Vagina (tissue), 2 donors: ENCODE measurements around the gene ARHGEF17. TPM values are rescaled to one million over a fixed set of nuclear protein-coding genes. Genes with fewer than 3 reads are reported as not detected.

ENCODE experiments used
- DNase-seq, 2 donors: peaks; one replicate each; pipeline ENCODE4 v3.0.0-alpha.2; 2017; ENCODE audit errors: extremely low spot score in 2 of 2
- H3K27ac ChIP-seq: fragments of 200-600 bp; sonication (generic); one replicate; pipeline ENCODE4 v1.5.1; 2019
- H3K27me3 ChIP-seq: fragments of 200-600 bp; sonication (generic); one replicate; pipeline ENCODE4 v1.5.1; 2019
- H3K36me3 ChIP-seq, 2 donors: fragments of 200-600 bp; sonication (generic); one replicate each; pipeline ENCODE4 v1.5.1; 2017 to 2019
- H3K4me1 ChIP-seq: fragments of 200-600 bp; sonication (generic); one replicate; pipeline ENCODE4 v1.5.1; 2019
- H3K4me3 ChIP-seq, 2 donors: fragments of 200-600 bp; sonication (generic); 1 replicate in 1 of 2; 2 replicates in 1 of 2; pipeline ENCODE4 v1.5.1; 2016 to 2019
- H3K9me3 ChIP-seq: fragments of 200-600 bp; sonication (generic); one replicate; pipeline ENCODE4 v1.5.1; 2019
- CTCF ChIP-seq, 3 experiments: fragments of 450-650 bp in 2 of 3; fragments of 200-600 bp in 1 of 3; sonication (generic) in 1 of 3; IDR thresholded peaks; one replicate each; pipeline ENCODE4 v1.5.1; 2017 to 2019; ENCODE audit warnings: antibody characterized with exemption in 3 of 3, mild to moderate bottlenecking in 2 of 3, moderate library complexity in 2 of 3
- POLR2A ChIP-seq, 2 donors: fragments of 450-650 bp; IDR thresholded peaks; one replicate each; pipeline ENCODE4 v1.6.1; 2017; ENCODE audit warnings: antibody characterized with exemption in 2 of 2, mild to moderate bottlenecking in 2 of 2, moderate library complexity in 2 of 2
- POLR2AphosphoS5 ChIP-seq, 2 donors: sonication (generic); formaldehyde crosslinking; IDR thresholded peaks; one replicate each; pipeline ENCODE4 v1.9.0; 2017; ENCODE audit warnings: antibody characterized with exemption in 2 of 2, mild to moderate bottlenecking in 2 of 2, low read depth in 1 of 2; ENCODE audit not compliant: insufficient read depth in 1 of 2
- intact Hi-C: fragments of 100-400 bp; cut with DNase I; formaldehyde crosslinking; loops from one replicate; pipeline ENCODE4 v1.15.1; 2023
- total RNA-seq: library from RNA; depleted of rRNA; stranded (reverse); fragments of >200 nt; gene quantifications from one replicate; pipeline ENCODE4 v1.2.3, GENCODE V29; 2016

The ARHGEF17 gene
- total RNA-seq, 1 donor from 2014 or later: 32.9 TPM

DNA sequence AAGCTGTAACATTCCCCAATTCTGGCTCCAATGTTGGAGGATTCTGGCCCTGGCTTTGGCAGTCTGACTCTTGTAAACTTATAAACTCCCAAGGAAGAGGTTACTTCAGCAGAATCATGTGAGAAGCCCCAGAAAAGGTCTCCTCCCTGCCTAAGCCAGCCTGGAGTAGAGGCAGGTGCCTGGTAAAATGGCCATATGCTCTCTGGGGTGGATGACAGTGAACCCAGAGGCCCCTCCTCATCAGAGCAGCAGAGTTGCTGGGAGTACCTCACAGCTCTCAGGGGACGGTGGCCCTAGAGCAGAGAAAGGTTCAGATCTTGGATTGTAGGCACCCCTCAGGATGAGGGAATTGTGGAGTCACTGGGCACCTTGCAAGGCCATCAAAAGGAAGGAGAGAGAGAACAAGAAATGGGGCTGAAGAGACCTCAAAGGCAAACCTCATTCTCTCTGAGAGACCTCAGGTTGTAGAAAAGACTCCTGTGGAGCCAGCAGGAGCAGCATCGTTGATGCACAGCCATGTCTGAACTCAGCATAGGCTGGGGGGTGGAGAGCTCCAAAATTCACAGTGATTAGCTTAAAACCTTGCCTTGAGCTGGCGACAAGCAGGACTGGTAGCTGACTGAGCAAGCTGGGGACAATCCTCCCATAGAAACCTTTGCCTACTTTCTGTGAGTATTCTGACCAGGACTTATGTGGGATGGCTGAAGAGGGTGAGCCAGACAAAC is 40.8 kb upstream of the ARHGEF17 start:
- Histone ChIP-seq H3K27me3 (no peaks in the 10 kb centered on the region), H3K27ac (no peak overlapping the region), H3K4me1 (peaks cover 6% of the 10 kb centered on the region), H3K4me3 (no peak overlapping the region), H3K9me3 (no peaks in the 10 kb centered on the region), H3K36me3 (no peaks in the 10 kb centered on the region)
- DNase-seq: peak; percentile 43 to 74
- no peak for TF ChIP-seq POLR2AphosphoS5 (IDR thresholded peaks at IDR 0.05; ENCODE audit: insufficient read depth in 1 of 2, low read depth in 1 of 2)
- TF ChIP-seq POLR2A (IDR thresholded peaks at IDR 0.05): no peak
- TF ChIP-seq CTCF (IDR thresholded peaks at IDR 0.05): no peak
- intact Hi-C loops: no loop called here

DNA sequence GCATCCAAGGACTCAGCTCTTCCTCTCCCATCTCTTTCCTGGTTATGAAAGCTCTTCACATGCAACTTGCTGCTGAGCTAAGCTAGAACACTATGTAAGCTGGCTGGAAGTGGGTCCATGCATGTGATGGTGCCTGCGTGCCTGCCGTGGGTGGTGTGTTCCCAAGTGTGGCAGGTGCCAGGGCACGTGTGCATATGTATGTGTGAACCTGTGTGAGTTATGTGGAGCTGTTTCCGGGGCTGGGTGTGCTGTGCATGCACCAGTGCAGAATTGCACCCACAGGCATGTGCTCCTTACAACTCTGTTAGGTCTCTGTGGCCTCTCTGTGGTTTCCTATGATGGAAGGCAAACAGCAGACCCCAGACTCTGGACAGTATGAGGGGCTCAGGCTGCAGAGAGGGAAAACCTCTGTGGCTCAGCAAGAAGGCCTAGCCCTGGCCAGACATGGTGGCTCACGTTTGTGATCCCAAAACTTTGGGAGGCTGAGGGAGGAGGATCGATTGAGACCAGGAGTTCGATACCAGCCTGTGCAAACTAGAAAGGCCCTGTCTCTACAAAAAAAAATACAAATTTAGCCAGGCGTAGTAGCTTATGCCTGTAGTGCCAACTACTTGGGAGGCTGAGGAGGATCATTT is 40.1 kb upstream of the ARHGEF17 start:
- peak; percentile 28 to 72 for DNase-seq
- no peaks in the 10 kb centered on the region for H3K27me3 ChIP-seq
- no peak overlapping the region for H3K4me3 ChIP-seq
- H3K36me3 ChIP-seq: no peaks in the 10 kb centered on the region
- H3K27ac ChIP-seq: no peak overlapping the region
- intact Hi-C loops: no loop called here
- H3K9me3 ChIP-seq: no peaks in the 10 kb centered on the region
- TF ChIP-seq POLR2AphosphoS5 (IDR thresholded peaks at IDR 0.05; ENCODE audit: insufficient read depth in 1 of 2, low read depth in 1 of 2) (no peak), CTCF (IDR thresholded peaks at IDR 0.05) (no peak), POLR2A (IDR thresholded peaks at IDR 0.05) (no peak)
- H3K4me1 ChIP-seq: peaks cover 6% of the 10 kb centered on the region

DNA sequence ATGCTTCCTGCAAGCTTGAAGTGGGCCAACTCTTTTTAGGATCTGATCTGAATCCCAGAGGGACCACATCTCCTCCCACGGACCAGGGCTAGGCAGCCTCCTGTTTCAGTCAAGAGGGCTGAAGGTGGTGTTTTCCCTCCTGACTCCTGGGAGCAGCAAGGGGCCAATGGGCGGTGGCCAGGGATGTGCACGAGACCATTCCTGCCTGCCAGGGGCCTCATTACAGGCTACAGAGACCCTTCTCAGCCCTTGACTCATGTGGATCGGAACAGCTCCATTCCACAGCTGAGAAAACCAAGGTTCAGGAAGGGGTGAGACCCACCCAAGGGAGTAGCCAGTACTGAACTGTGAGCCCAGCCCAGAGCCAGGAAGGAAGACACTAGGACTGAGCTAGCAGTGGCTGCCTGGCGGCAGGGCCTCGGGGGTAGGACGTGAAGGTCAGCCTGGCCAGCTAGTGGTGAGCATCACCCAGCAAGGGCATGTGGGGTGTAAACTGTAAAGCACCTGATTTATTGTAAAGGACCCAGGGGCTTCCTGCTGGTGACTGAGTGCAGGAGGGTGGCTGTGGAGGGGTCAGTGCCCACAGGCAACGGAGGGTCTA is 39.3 kb upstream of the ARHGEF17 start:
- DNase-seq: no peak
- Histone ChIP-seq H3K9me3 (no peaks in the 10 kb centered on the region), H3K27me3 (no peaks in the 10 kb centered on the region), H3K4me1 (peaks cover 6% of the 10 kb centered on the region), H3K27ac (no peak overlapping the region), H3K4me3 (no peak overlapping the region), H3K36me3 (no peaks in the 10 kb centered on the region)
- TF ChIP-seq POLR2AphosphoS5 (IDR thresholded peaks at IDR 0.05; ENCODE audit: insufficient read depth in 1 of 2, low read depth in 1 of 2) (no peak), CTCF (IDR thresholded peaks at IDR 0.05) (no peak), POLR2A (IDR thresholded peaks at IDR 0.05) (no peak)
- intact Hi-C loops: no loop called here

DNA sequence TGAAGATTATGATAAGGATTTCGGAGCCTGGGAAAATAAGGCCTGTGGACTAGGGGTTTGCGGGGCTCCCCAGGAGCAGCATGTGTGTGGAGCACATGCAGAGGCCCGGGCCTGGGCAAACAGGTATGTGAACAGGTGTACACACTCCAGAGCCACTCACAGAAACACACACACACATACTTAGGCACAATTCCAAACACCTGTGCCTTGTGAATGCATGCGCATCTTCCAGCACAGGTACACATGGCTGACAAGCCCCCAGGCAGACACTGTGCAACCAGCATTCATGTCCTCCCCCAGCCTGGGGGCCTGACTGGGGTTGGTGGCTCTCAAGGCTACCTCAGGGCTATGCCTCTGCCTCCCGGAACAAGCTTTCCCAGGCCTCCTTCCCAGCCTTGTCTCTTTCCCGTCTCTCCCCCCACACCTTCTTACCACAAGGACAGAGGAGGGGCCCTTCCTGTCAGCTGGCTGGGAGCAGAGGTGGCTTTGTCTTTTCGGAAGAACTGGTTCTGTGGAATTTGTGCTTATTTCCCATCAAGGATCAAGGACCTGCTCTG is 38.5 kb upstream of the ARHGEF17 start:
- no peak overlapping the region for H3K4me3 ChIP-seq
- intact Hi-C loops: no loop called here
- H3K36me3 ChIP-seq: no peaks in the 10 kb centered on the region
- no peaks in the 10 kb centered on the region for H3K27me3 ChIP-seq
- TF ChIP-seq CTCF (IDR thresholded peaks at IDR 0.05) (no peak), POLR2AphosphoS5 (IDR thresholded peaks at IDR 0.05; ENCODE audit: insufficient read depth in 1 of 2, low read depth in 1 of 2) (no peak), POLR2A (IDR thresholded peaks at IDR 0.05) (no peak)
- no peak overlapping the region for H3K27ac ChIP-seq
- no peaks in the 10 kb centered on the region for H3K9me3 ChIP-seq
- no peak for DNase-seq
- peaks cover 2% of the 10 kb centered on the region for H3K4me1 ChIP-seq
